Erythroblast (primary cell): ENCODE data around the gene SGO1.

Experiments
- GATA1 ChIP-seq: IDR thresholded peaks from 2 replicates; pipeline ENCODE4 v1.6.1; 2011; ENCODE audit warnings: low read depth, mild to moderate bottlenecking, control low read depth, low read length, moderate library complexity
- POLR2A ChIP-seq: IDR thresholded peaks from 2 replicates; pipeline ENCODE4 v1.6.1; 2011; ENCODE audit warnings: mild to moderate bottlenecking, low read length

DNA sequence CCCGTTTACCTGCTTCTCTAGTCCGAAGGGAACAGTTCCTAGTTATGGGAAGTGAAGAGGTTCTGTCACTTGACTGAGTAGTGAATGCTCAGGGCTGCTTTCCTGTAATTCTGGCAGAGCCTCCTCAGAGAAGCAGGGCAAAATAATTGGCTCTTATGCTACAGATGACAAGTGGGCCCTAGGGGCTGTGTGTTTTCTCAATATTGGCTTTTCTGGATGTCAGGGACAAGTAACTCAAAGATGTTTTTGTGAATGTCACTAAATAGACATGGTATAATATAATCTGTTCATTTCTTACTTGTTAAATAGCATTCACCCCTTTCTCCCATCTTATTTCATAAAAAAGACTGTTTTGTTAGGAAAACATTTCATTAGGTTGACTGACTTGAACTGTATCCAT is 40.1 kb downstream of the SGO1 start:
- TF ChIP-seq POLR2A (no peak), GATA1 (no peak)
